ENCODE results near the gene LZTS3.
"Not testable (repeated sequence)": the region's sequence is repeated elsewhere in the genome, so short reads cannot be mapped to it uniquely, and the experiment has no call there.

Gene LZTS3

DNA sequence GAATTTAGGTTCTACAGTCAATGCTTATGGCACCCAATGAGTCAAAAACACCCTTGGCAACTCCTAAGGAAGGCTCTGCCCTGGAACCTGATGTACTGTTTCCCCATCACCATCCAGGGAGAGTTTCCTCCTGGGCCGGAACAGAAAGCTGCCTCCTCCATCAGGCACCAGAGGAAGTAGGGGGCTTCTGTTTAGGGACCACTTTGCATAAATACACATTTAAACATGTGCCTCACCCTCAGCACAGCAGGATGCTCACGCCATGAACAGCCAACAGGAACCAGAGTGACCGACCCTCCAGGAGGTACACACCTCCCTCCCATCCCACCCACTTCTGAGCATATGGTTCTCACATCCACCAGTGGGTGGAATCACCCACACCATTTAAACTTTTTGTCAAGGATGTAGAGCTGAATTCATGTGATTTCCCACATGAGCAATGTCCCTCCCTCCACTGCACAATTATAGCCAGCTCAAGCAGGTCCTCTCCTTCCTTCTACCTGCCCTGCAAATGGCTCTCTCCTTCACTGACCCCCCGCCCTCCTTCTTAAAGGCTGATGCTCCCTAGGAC lies 16.3 kb upstream of the LZTS3 start:
- DNase-seq (no peak), ATAC-seq (ENCODE audit: insufficient read depth, low read depth) (no peak)
- no peak overlapping the region for H3K27ac ChIP-seq (ENCODE audit: low read length)
- H3K27me3 ChIP-seq (ENCODE audit: insufficient read depth, low read length, poor library complexity), result no peaks in the 10 kb centered on the region
- H3K79me2 ChIP-seq (ENCODE audit: insufficient read depth, low read length), result no peaks in the 10 kb centered on the region
- H3K4me3 ChIP-seq (ENCODE audit: low read depth in 1 of 2, low read length in 2 of 2), result no peak overlapping the region
- H2AFZ ChIP-seq (ENCODE audit: low read depth, low read length), result no peak overlapping the region
- peaks cover 55% of the 10 kb centered on the region for H3K36me3 ChIP-seq (ENCODE audit: insufficient read depth, low read length)
- H3K9me3 ChIP-seq (ENCODE audit: insufficient read depth, low read length, severe bottlenecking), result no peaks in the 10 kb centered on the region
- TF ChIP-seq EZH2 (IDR thresholded peaks at IDR 0.05; ENCODE audit: borderline replicate concordance, low read depth, low read length, severe bottlenecking), result no peak
- TF ChIP-seq, protein P1, sequence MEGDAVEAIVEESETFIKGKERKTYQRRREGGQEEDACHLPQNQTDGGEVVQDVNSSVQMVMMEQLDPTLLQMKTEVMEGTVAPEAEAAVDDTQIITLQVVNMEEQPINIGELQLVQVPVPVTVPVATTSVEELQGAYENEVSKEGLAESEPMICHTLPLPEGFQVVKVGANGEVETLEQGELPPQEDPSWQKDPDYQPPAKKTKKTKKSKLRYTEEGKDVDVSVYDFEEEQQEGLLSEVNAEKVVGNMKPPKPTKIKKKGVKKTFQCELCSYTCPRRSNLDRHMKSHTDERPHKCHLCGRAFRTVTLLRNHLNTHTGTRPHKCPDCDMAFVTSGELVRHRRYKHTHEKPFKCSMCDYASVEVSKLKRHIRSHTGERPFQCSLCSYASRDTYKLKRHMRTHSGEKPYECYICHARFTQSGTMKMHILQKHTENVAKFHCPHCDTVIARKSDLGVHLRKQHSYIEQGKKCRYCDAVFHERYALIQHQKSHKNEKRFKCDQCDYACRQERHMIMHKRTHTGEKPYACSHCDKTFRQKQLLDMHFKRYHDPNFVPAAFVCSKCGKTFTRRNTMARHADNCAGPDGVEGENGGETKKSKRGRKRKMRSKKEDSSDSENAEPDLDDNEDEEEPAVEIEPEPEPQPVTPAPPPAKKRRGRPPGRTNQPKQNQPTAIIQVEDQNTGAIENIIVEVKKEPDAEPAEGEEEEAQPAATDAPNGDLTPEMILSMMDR (IDR thresholded peaks at IDR 0.05; ENCODE audit: borderline replicate concordance, extremely low read depth, low read length, poor library complexity, severe bottlenecking), result no peak
- H3K4me2 ChIP-seq (ENCODE audit: insufficient read depth, low read length), result no peak overlapping the region
- H4K20me1 ChIP-seq (ENCODE audit: insufficient read depth, low read length), result peaks cover 19% of the 10 kb centered on the region
- no peaks in the 10 kb centered on the region for H3K4me1 ChIP-seq (ENCODE audit: insufficient read depth, low read length)
- no peak overlapping the region for H3K9ac ChIP-seq (ENCODE audit: low read depth, low read length)

DNA sequence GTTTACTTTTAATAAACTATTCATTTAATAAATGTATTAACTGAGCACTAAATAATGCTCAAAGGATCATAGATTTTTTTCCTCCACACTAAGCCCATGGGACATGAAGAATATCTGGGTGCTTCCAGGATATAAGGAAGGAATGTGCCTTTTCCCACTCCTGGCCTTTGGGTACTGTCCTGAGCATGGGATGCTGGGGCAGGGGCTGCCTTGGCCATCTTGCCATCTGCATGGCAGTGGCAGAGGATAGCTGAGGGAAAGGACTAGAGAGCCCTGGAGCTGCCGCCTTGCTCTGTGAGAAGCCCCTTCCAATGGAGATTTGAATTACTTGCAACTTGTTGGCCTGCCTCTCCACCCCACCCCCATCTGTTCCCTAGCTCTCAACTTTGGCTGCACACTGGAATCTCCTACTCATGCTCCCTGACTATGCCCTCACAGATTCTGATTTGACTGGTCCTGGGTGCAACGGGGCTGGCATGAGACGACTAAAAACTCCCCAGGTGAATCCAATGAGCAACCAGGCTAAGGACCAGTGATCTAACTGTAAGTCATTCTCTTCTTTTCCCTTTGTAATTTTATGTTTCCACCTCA lies 15.6 kb upstream of the LZTS3 start:
- no peak overlapping the region for H3K4me3 ChIP-seq (ENCODE audit: low read depth in 1 of 2, low read length in 2 of 2)
- no peaks in the 10 kb centered on the region for H3K79me2 ChIP-seq (ENCODE audit: insufficient read depth, low read length)
- H3K4me2 ChIP-seq (ENCODE audit: insufficient read depth, low read length), result no peak overlapping the region
- peaks cover 15% of the 10 kb centered on the region for H4K20me1 ChIP-seq (ENCODE audit: insufficient read depth, low read length)
- H2AFZ ChIP-seq (ENCODE audit: low read depth, low read length), result no peak overlapping the region
- H3K27ac ChIP-seq (ENCODE audit: low read length), result no peak overlapping the region
- DNase-seq, result no peak
- no peak for ATAC-seq (ENCODE audit: insufficient read depth, low read depth)
- peaks cover 48% of the 10 kb centered on the region for H3K36me3 ChIP-seq (ENCODE audit: insufficient read depth, low read length)
- no peaks in the 10 kb centered on the region for H3K4me1 ChIP-seq (ENCODE audit: insufficient read depth, low read length)
- H3K27me3 ChIP-seq (ENCODE audit: insufficient read depth, low read length, poor library complexity), result no peaks in the 10 kb centered on the region
- H3K9me3 ChIP-seq (ENCODE audit: insufficient read depth, low read length, severe bottlenecking), result no peaks in the 10 kb centered on the region
- TF ChIP-seq EZH2 (IDR thresholded peaks at IDR 0.05; ENCODE audit: borderline replicate concordance, low read depth, low read length, severe bottlenecking), result no peak
- TF ChIP-seq, protein P1 (IDR thresholded peaks at IDR 0.05; ENCODE audit: borderline replicate concordance, extremely low read depth, low read length, poor library complexity, severe bottlenecking), result no peak
- no peak overlapping the region for H3K9ac ChIP-seq (ENCODE audit: low read depth, low read length)

GRCh38 chr20:3187861-3188260 lies 14.5 kb upstream of the LZTS3 start:
- not testable (repeated sequence) for H3K27ac ChIP-seq (ENCODE audit: low read length); H3K4me2 ChIP-seq (ENCODE audit: insufficient read depth, low read length); H3K9me3 ChIP-seq (ENCODE audit: insufficient read depth, low read length, severe bottlenecking); H3K4me3 ChIP-seq (ENCODE audit: low read depth in 1 of 2, low read length in 2 of 2); H3K4me1 ChIP-seq (ENCODE audit: insufficient read depth, low read length); H2AFZ ChIP-seq (ENCODE audit: low read depth, low read length); H3K27me3 ChIP-seq (ENCODE audit: insufficient read depth, low read length, poor library complexity); H3K79me2 ChIP-seq (ENCODE audit: insufficient read depth, low read length); ATAC-seq (ENCODE audit: insufficient read depth, low read depth); H3K9ac ChIP-seq (ENCODE audit: low read depth, low read length); DNase-seq
- Histone ChIP-seq H4K20me1 (ENCODE audit: insufficient read depth, low read length) (peaks cover 15% of the 10 kb centered on the region), H3K36me3 (ENCODE audit: insufficient read depth, low read length) (peaks cover 39% of the 10 kb centered on the region)

DNA sequence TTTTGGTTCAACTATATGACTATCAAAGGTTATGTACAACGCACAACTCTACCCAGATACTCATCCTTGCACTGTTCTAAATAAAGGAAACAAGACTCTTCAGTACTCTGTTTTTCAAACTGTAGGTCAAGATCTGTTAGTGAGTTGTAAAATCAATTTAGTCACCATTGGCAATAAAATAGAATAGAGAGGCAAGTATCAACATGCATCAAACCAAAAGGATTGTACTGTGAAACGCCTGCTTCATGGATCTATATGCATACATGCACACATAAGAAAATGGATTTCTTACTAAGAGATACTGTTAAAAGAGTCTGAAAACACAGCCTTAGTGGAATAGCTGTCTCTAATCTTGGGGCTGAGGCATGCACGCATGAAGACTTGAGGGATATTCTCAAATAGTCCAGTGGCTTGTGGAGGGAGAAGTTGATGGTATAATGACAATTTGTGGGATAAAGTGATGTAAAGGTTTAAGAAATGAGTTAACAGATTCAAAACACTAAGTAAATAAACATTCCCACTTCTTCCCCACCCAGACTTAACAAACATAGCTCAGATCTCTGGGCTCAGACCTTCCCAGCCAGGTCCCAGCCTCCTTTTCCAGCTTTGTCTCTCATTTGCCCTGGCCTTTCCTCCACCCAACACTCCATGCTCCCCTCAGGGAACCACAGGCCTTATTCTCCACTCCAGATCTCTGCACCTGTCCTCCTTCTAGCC lies 10.7 kb upstream of the LZTS3 start:
- Histone ChIP-seq H3K79me2 (ENCODE audit: insufficient read depth, low read length) (no peaks in the 10 kb centered on the region), H2AFZ (ENCODE audit: low read depth, low read length) (no peak overlapping the region), H3K4me2 (ENCODE audit: insufficient read depth, low read length) (no peak overlapping the region), H3K36me3 (ENCODE audit: insufficient read depth, low read length) (peaks cover 3% of the 10 kb centered on the region), H3K4me1 (ENCODE audit: insufficient read depth, low read length) (no peaks in the 10 kb centered on the region), H3K9ac (ENCODE audit: low read depth, low read length) (no peak overlapping the region), H3K4me3 (ENCODE audit: low read depth in 1 of 2, low read length in 2 of 2) (no peak overlapping the region), H3K27ac (ENCODE audit: low read length) (no peak overlapping the region), H3K9me3 (ENCODE audit: insufficient read depth, low read length, severe bottlenecking) (no peaks in the 10 kb centered on the region), H3K27me3 (ENCODE audit: insufficient read depth, low read length, poor library complexity) (no peaks in the 10 kb centered on the region), H4K20me1 (ENCODE audit: insufficient read depth, low read length) (no peaks in the 10 kb centered on the region)
- no peak for ATAC-seq (ENCODE audit: insufficient read depth, low read depth)
- TF ChIP-seq EZH2 (IDR thresholded peaks at IDR 0.05; ENCODE audit: borderline replicate concordance, low read depth, low read length, severe bottlenecking), result no peak
- TF ChIP-seq, protein P1 (IDR thresholded peaks at IDR 0.05; ENCODE audit: borderline replicate concordance, extremely low read depth, low read length, poor library complexity, severe bottlenecking), result no peak
- DNase-seq, result no peak

DNA sequence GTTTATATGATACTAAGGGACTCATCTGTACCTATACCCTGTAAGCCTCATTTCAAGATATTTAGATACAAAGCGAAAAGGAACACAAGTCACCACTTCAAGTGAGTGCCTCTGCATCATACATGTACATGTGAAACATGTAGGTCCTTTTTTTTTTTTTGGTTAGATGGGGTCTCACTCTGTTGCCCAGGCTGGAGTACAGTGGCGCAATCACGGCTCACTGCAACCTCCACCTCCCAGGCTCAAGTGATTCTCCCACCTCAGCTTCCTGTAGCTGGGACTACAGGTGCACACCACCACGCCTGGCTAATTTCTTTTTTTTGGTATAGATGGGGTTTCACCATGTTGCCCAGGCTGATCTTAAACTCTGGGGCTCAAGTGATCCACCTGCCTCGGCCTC lies 9.1 kb upstream of the LZTS3 start:
- H3K4me2 ChIP-seq (ENCODE audit: insufficient read depth, low read length); H3K4me1 ChIP-seq (ENCODE audit: insufficient read depth, low read length); H3K27ac ChIP-seq (ENCODE audit: low read length); H4K20me1 ChIP-seq (ENCODE audit: insufficient read depth, low read length); H3K9me3 ChIP-seq (ENCODE audit: insufficient read depth, low read length, severe bottlenecking); H3K27me3 ChIP-seq (ENCODE audit: insufficient read depth, low read length, poor library complexity); DNase-seq; H2AFZ ChIP-seq (ENCODE audit: low read depth, low read length); H3K79me2 ChIP-seq (ENCODE audit: insufficient read depth, low read length); H3K9ac ChIP-seq (ENCODE audit: low read depth, low read length); H3K4me3 ChIP-seq (ENCODE audit: low read depth in 1 of 2, low read length in 2 of 2); H3K36me3 ChIP-seq (ENCODE audit: insufficient read depth, low read length); ATAC-seq (ENCODE audit: insufficient read depth, low read depth): not testable (repeated sequence)
